A673 (cell line): ENCODE results near the gene TOMM70.

Experiments
- EZH2 ChIP-seq: fragments of 200-600 bp; sonication (generic); IDR thresholded peaks from 2 replicates; pipeline ENCODE4 v1.6.1; 2017; ENCODE audit warnings: borderline replicate concordance, low read depth, mild to moderate bottlenecking, mixed read lengths, antibody characterized with exemption, low read length; ENCODE audit not compliant: poor library complexity, severe bottlenecking
- TF ChIP-seq, protein P1 (sequence below): fragments of 300-800, 200-600 bp; sonication (generic); conservative IDR thresholded peaks from 2 replicates; pipeline ENCODE4 v1.5.1; 2017; ENCODE audit warnings: low read depth, mild to moderate bottlenecking, antibody characterized with exemption, low read length, moderate library complexity, mixed read lengths

DNA sequence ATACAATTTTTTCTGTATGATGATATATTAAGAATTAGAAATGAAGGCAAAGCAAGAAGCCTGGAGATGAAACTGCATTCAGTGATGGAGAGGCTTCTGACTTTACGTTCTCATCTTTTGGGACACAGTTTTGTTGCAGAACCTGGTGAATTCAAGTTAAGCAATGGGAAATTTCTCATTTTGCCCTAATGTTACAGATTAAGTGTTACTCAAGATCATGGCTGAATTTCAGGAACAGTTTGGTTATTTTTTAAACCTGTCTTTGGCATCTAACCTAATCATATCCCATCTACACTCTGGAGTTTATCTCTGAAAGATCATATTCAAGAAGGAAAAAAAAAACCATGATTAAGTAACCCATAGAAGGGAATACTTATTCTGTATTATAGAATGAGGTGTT lies 60.4 kb downstream of the TOMM70 start:
- TF ChIP-seq EZH2 = no peak
- TF ChIP-seq, protein P1, sequence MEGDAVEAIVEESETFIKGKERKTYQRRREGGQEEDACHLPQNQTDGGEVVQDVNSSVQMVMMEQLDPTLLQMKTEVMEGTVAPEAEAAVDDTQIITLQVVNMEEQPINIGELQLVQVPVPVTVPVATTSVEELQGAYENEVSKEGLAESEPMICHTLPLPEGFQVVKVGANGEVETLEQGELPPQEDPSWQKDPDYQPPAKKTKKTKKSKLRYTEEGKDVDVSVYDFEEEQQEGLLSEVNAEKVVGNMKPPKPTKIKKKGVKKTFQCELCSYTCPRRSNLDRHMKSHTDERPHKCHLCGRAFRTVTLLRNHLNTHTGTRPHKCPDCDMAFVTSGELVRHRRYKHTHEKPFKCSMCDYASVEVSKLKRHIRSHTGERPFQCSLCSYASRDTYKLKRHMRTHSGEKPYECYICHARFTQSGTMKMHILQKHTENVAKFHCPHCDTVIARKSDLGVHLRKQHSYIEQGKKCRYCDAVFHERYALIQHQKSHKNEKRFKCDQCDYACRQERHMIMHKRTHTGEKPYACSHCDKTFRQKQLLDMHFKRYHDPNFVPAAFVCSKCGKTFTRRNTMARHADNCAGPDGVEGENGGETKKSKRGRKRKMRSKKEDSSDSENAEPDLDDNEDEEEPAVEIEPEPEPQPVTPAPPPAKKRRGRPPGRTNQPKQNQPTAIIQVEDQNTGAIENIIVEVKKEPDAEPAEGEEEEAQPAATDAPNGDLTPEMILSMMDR = no peak
